GM18873 (cell line): ENCODE results near the gene SPECC1L.

ENCODE experiments used
- ATAC-seq: cut with Tn5 transposase; IDR thresholded peaks from one replicate; pipeline ENCODE4 v1.9.1; 2021; ENCODE audit warnings: mild to moderate bottlenecking, moderate library complexity, moderate number of reproducible peaks; ENCODE audit not compliant: unreplicated experiment, low FRiP score

The SPECC1L gene

GRCh38 chr22:24459911-24460310, 189.3 kb downstream of the SPECC1L start:
- ATAC-seq: no peak

DNA sequence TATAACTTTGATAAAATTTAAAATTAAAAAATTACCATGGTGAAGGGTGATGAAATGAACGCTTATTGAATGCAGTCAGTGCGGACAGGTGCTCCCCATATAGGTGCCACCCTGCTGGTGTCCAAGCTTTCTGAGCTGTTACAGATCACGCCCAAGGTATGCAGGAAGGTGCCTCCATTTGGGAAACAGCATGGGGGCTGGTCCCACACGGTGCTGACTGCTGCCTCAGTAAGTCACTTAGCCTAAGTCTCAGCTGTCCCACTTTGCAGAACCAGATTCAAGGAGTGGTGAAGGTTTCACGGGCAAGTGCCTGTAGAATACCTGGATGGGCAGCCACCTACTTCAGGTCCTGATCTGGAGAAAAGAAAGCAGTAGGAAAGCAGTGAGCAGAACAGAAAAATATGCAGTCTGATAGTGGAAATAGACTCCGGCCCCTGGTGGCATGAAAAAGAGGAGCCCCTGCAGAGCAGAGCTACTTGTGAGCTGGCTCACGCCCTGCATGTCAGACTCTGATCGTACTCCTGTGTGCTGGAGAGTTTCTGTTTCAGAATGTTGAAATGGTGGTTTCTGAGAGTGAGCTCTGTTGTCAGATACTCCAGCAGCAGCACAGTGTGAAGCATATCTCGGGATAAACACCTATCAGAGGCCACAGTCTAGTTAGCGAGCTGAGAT, 189.9 kb downstream of the SPECC1L start:
- no peak for ATAC-seq

- ATAC-seq: no peak
These were observed 192.6 kb downstream of the SPECC1L start for GRCh38 chr22:24463071-24463760.

GRCh38 chr22:24465566-24465965, 194.9 kb downstream of the SPECC1L start:
- no peak for ATAC-seq

DNA sequence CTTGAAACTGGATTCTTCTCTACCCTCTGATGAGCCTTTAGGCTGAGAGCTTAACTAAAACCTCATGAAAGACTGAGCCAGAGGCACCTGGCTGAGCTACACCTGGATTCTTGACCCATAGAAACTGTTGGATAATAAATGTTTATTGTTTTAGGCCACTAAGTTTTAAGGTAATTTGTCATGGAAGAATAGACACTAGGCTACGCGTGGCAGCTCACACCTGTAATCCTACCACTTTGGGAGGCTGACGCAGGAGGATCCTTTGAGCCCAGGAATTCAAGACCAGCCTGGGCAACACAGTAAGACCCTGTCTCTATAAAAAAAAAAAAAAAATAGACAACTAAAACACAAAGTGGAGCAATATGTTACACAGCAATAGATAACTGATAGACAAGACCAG, 195.3 kb downstream of the SPECC1L start:
- ATAC-seq: no peak

GRCh38 chr22:24466716-24467328, 196.2 kb downstream of the SPECC1L start:
- ATAC-seq: no peak

GRCh38 chr22:24467340-24467739, 196.7 kb downstream of the SPECC1L start:
- no peak for ATAC-seq
